H54 (cell line): Measurements from ENCODE around the gene WDR48.
A peak's percentile ranks its signal among the peaks of the same experiment; 100 is the strongest.

Source experiments
- DNase-seq: peaks from one replicate; pipeline ENCODE4 v3.0.0; 2011; ENCODE audit warnings: low spot score, mixed read lengths; ENCODE audit not compliant: insufficient read length
- FAIRE-seq: peaks from 3 replicates; lab custom pipeline; 2011; peaks lifted over from hg19 to GRCh38; lab: Jason Lieb, UNC
- POLR2A ChIP-seq: IDR thresholded peaks from 2 replicates; pipeline ENCODE4 v1.6.1; 2011; ENCODE audit warnings: low read depth, mild to moderate bottlenecking, low read length

The WDR48 gene

GRCh38 chr3:39051649-39052561 is at the start of gene WDR48, which contains the start of gene SCN11A:
WDR48 (plus strand) TSS chr3:39052016; CDS start chr3:39052026, 10 bp downstream.
SCN11A (minus strand) TSS chr3:39051944; CDS start chr3:38950362, 101,582 bp downstream.
- FAIRE-seq, result peak; percentile 99
- TF ChIP-seq POLR2A, result peak; percentile 85
- DNase-seq, result peak; percentile 77

GRCh38 chr3:39005295-39005694 is 46.5 kb upstream of the WDR48 start:
- no peak for FAIRE-seq
- no peak for DNase-seq
- no peak for TF ChIP-seq POLR2A

- FAIRE-seq (no peak), DNase-seq (no peak)
- no peak for TF ChIP-seq POLR2A
Observed at GRCh38 chr3:39011191-39011736, 40.6 kb upstream of the WDR48 start.

GRCh38 chr3:39013289-39013688 is 38.5 kb upstream of the WDR48 start:
- TF ChIP-seq POLR2A, result no peak
- FAIRE-seq (no peak), DNase-seq (no peak)

- DNase-seq, result no peak
- FAIRE-seq, result no peak
- no peak for TF ChIP-seq POLR2A
Observed at GRCh38 chr3:39013921-39014509, 37.8 kb upstream of the WDR48 start.

- FAIRE-seq, result no peak
- no peak for TF ChIP-seq POLR2A
Observed at GRCh38 chr3:39015418-39015817, 36.4 kb upstream of the WDR48 start.

GRCh38 chr3:39019299-39019698 is 32.5 kb upstream of the WDR48 start:
- DNase-seq (no peak), FAIRE-seq (no peak)
- no peak for TF ChIP-seq POLR2A

More at GRCh38 chr3:39015418-39015817, 36.4 kb upstream of the WDR48 start:
- DNase-seq, result no peak

GRCh38 chr3:39021029-39021428 is 30.8 kb upstream of the WDR48 start:
- FAIRE-seq (no peak), DNase-seq (no peak)
- TF ChIP-seq POLR2A, result no peak

GRCh38 chr3:39021465-39022285 is 30.1 kb upstream of the WDR48 start:
- no peak for TF ChIP-seq POLR2A
- DNase-seq (no peak), FAIRE-seq (no peak)

GRCh38 chr3:39022286-39022630 is 29.6 kb upstream of the WDR48 start:
- no peak for DNase-seq
- FAIRE-seq, result no peak
- TF ChIP-seq POLR2A, result no peak

- no peak for DNase-seq
- no peak for TF ChIP-seq POLR2A
- no peak for FAIRE-seq
Observed at GRCh38 chr3:39024497-39024896, 27.3 kb upstream of the WDR48 start.

- no peak for DNase-seq
- no peak for TF ChIP-seq POLR2A
- no peak for FAIRE-seq
Observed at GRCh38 chr3:39025222-39025970, 26.4 kb upstream of the WDR48 start.

- FAIRE-seq, result no peak
- DNase-seq, result no peak
Observed at GRCh38 chr3:39028546-39028945, 23.3 kb upstream of the WDR48 start.

More at GRCh38 chr3:39028546-39028945, 23.3 kb upstream of the WDR48 start:
- TF ChIP-seq POLR2A, result no peak
